NOMO-1 treated with DMSO at 0.1 percent for 48 hours (cell line): ENCODE measurements around the gene ELAC1.
"Not testable (repeated sequence)": the region's sequence is repeated elsewhere in the genome, so short reads cannot be mapped to it uniquely, and the experiment has no call there.

Experiments
- DNase-seq: peaks from one replicate; lab custom pipeline; 2025; ENCODE audit not compliant: unreplicated experiment; lab: John Stamatoyannopoulos, UW

ELAC1 gene

GRCh38 chr18:50967714-50968661, at the start of gene ELAC1:
Gene ELAC1, plus strand, starts transcription at chr18:50968040. Its CDS starts 6,365 bp downstream, at chr18:50974405.
- DNase-seq: peak; percentile 61

DNA sequence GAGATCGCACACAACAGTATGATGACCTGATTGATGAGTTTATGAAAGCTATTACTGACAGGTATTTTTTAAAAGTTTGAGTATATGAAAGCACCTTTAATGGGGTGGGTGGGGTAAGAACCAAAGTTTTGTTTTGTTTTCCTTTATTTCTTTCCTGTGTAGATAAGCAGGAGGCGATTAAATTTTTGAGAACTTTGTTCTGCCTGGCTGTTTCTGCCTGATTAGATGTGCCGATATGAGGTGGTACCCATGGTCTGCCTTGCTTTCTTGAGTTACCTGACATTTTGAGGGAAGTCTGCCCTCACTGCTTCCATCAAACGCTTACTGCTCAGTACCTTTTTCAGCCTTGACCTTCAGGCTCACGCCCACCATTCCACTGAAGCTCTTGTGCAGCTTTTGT, 49.7 kb upstream of the ELAC1 start:
- DNase-seq: no peak

DNA sequence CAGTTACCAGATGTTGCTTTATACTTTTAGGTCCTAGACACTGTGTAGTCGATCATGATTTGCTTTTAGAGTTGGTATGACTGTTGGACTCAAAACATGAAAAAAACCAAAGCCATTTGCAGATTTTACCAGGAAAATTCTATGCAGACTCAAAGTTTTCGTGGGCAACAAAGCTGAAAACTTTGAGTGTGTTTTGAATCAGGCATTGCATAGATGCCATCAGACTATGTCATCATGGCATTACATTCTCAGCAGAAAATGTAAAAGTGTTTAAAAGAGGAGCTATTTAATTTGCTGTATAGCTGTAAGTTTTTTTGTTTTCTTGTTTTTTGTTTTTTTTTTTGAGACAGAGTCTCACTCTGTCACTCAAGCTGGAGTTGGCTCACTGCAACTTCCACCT, 43.5 kb upstream of the ELAC1 start:
- no peak for DNase-seq

DNA sequence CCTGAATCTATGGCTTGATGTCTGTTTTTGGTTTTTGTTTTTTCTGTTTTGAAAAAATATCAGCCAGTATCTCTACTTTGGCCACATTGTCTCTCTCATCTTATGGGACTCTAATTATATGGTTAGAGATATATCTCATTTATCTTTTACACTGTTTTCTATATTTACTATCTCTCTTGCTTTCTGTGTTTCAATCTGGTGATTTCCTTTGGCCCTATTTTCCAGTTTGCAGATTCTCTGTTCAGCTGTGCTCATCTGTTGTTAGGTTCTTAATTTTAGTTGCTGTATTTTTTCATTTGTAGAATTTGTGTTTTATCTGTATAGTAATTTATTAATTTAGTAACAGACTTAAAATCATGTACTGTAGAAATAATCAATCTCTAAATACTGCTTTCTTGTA, 41.3 kb upstream of the ELAC1 start:
- no peak for DNase-seq

DNA sequence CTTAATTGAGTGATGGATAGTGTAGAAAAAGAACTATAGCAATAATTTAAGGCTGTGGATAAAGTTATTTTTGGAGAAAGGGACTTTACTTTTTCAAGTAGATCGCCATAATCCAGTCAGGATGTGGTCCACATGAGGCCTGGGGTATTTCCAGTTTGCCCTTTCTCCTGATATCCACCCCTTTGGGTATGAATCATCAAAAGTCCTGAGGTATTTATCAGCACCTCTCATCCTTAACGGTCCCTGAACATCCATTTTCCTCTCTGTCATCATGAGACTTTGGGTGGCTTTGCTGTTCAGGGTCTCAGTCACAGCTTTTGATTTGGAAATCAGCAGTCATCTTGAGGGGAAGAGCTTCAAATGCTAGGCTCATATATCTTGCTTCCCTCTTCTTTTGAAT, 39.3 kb upstream of the ELAC1 start:
- no peak for DNase-seq

- DNase-seq: no peak
Measured at GRCh38 chr18:50933684-50934083, 34.2 kb upstream of the ELAC1 start.

GRCh38 chr18:50934545-50935211, 33.2 kb upstream of the ELAC1 start:
- DNase-seq: no peak

GRCh38 chr18:50935493-50936191, 32.2 kb upstream of the ELAC1 start:
- DNase-seq: no peak

DNA sequence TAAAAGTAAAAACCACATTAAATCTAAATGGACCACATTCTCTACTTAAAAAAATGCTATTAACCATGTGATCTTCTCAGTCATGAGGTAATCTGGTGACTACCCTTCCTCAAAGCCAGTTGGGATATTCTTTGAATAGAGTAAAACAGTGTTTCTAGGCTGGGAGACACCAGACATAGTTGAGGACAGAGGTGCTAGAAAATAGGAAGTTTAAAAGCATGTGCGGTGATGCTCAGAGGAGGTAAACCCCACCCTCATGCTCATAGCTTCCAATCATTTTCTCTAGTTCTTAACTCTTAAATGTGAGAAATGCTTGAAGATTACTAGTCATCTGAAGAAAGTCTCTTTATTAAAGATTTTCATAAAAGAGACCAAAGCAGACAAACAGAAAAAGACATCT, 30.7 kb upstream of the ELAC1 start:
- DNase-seq: no peak

GRCh38 chr18:50938912-50939311, 28.9 kb upstream of the ELAC1 start:
- no peak for DNase-seq

GRCh38 chr18:50944245-50944932, 23.5 kb upstream of the ELAC1 start:
- DNase-seq: peak; percentile 84

DNA sequence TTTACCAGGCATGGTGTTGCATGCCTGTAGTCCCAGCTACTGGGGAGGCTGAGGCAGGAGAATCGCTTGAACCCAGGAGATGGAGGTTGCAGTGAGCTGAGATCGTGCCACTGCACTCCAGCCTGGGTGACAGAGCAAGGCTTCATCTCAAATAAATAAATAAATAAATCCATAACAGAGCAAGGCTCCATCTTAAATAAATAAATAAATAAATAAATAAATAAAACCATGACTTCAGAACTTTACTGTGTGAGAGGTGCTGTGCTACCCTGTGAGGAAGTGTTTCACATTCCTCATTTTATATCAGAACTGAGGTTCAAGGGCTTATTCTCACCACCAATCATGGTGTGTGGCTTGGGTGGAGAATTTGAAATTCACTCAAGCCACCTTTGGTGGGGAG, 21.9 kb upstream of the ELAC1 start:
- DNase-seq: not testable (repeated sequence)

- DNase-seq: no peak
Measured at GRCh38 chr18:50947899-50948298, 19.9 kb upstream of the ELAC1 start.

- DNase-seq: no peak
Measured at GRCh38 chr18:50949185-50949584, 18.7 kb upstream of the ELAC1 start.

DNA sequence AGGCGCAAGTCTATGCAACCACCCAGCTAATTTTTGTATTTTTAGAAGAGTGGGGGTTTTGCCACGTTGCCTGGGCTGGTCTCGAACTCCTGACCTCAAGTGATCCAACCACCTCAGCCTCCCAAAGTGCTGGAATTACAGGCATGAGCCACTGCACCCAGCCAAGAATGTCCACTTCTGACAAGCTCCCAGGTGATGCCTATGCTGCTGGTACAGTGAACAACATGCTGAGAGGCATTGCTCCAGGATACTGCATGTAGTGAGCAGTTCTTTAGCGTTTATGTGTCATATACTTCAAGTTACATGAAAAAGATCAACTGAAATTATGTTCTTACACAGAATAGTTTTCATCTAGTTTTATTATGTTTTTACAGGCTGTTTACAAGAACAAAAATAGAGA, 17.2 kb upstream of the ELAC1 start:
- no peak for DNase-seq

DNA sequence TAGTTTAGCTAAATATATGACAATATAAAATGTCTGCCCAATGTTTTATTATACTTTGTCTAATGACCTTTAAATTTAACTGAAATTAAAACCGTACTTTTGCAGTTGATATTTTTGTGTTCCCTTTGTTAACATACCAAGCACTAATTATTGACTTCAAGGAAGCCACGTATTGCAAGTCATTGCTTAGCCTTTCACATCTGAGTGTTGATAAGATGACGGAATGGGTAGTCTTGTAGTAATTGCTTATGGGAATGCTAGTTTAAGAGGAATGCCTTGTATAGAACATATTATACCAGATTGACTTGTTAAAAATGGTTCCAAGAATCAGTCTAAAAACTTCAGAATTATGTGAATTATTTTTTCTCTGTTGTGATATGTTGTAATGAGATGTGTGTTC, 14.0 kb upstream of the ELAC1 start:
- DNase-seq: no peak

DNA sequence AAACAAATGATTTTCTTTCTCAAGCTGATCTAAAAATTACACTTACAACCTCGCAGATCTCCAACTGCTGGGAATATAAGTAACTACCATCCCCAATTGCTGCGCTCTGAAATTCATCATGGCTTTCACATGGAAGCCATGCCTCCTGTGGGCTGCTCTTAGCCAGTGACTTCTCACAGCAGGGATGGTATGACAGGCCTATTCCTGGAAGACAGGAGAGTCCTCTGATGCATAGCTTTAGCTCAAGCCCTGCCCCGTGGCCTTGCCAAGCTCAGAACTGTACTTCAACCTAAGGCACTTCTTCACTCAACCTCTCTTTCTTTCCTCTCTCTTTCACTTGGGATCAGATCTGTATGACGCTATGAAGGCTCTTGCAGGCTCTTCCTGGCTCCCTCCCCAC, 12.6 kb upstream of the ELAC1 start:
- no peak for DNase-seq

GRCh38 chr18:50956116-50956515, 11.7 kb upstream of the ELAC1 start:
- no peak for DNase-seq

GRCh38 chr18:50961974-50962373, 5.9 kb upstream of the ELAC1 start:
- no peak for DNase-seq

GRCh38 chr18:50969448-50969847, 1.6 kb downstream of the ELAC1 start:
- no peak for DNase-seq

- no peak for DNase-seq
Measured at GRCh38 chr18:50970006-50970405, 2.2 kb downstream of the ELAC1 start.
